Measurements from ENCODE around the gene MSRB3.

The MSRB3 gene

DNA sequence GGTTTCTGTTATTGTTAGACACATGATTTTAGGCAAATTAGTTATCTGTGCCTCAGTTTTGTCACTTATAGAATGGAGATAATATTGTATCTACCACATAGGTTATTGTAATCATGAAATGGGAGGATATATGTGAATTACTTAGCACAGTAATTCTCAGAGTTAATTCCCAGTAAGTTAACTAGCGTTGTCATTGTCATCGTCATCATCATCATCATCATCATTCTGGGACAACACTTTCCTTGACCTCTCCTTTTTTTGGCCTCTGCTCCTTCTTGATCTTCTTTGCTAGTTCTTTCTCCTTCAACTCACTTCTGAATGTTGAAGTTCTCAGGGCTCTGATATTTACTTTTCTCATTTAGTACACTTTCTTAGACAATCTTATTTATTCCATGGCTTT lies 13.8 kb downstream of the MSRB3 start:
- Histone ChIP-seq H3K4me3 (ENCODE audit: low read depth, low read length) (no peak overlapping the region), H3K27ac (no peak overlapping the region), H3K27me3 (replicated peaks) (no peaks in the 10 kb centered on the region), H3K36me3 (replicated peaks) (no peaks in the 10 kb centered on the region)
- in situ Hi-C loops (cut with HindIII; ENCODE audit: low pct_ligation_motif_present, low sequenced_read_pairs): no loop called here
- TF ChIP-seq, protein P1, sequence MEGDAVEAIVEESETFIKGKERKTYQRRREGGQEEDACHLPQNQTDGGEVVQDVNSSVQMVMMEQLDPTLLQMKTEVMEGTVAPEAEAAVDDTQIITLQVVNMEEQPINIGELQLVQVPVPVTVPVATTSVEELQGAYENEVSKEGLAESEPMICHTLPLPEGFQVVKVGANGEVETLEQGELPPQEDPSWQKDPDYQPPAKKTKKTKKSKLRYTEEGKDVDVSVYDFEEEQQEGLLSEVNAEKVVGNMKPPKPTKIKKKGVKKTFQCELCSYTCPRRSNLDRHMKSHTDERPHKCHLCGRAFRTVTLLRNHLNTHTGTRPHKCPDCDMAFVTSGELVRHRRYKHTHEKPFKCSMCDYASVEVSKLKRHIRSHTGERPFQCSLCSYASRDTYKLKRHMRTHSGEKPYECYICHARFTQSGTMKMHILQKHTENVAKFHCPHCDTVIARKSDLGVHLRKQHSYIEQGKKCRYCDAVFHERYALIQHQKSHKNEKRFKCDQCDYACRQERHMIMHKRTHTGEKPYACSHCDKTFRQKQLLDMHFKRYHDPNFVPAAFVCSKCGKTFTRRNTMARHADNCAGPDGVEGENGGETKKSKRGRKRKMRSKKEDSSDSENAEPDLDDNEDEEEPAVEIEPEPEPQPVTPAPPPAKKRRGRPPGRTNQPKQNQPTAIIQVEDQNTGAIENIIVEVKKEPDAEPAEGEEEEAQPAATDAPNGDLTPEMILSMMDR (IDR thresholded peaks at IDR 0.05; ENCODE audit: low read depth, low read length, missing control alignments): no peak
- DNase-seq: no peak

DNA sequence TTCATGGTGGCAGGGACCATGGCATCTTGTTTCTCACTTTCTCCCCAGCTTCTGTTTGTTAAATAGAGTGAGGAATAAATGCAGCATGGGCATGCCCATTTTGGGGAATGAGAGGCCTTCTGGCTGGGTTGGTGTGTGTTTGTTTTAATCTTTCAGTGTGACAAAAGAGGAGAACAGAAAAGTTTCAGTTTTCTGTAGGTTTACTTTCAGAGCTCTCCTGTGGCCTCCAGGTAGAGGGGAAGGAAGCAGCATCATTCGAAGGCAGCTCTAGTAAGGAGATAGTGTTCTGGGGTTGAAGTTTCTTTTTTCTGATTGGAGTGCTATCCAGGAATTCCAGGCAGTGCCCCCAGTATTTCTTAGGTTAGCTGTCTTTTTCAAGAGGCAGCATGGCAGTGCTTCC lies 15.3 kb downstream of the MSRB3 start:
- H3K4me3 ChIP-seq (ENCODE audit: low read depth, low read length): no peak overlapping the region
- in situ Hi-C loops (cut with HindIII; ENCODE audit: low pct_ligation_motif_present, low sequenced_read_pairs): no loop called here
- H3K27me3 ChIP-seq (replicated peaks): no peaks in the 10 kb centered on the region
- TF ChIP-seq, protein P1 (IDR thresholded peaks at IDR 0.05; ENCODE audit: low read depth, low read length, missing control alignments): no peak
- H3K27ac ChIP-seq: no peak overlapping the region
- H3K36me3 ChIP-seq (replicated peaks): no peaks in the 10 kb centered on the region
- DNase-seq: no peak

DNA sequence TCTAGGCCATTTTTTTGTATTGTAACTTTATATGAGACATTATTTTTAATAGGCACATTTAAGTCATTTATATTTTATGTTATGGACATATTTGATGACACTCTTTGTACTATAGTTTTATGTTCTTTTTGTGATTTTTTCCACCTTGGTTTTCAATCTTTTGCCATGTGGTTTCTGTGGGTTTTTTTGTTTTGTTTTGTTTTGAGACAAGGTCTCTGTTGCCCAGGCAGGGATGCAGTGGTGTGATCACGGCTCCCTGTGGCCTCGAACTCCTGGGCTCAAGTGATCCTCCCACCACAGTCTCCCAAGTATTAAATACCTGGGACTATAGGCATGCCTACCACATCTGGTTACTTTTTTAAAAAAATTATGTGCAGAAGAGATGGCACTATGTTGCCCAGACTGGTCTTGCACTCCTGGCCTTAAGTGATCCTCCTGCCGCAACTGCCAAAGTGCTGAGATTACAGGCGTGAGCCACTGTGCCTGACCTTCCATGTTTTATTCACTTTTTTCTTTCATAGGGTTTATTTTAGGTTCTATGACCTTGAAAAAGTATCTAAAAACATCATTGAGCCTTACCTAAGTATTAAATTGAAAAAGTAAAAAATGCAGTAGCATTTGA lies 16.3 kb downstream of the MSRB3 start:
- Histone ChIP-seq H3K4me3 (ENCODE audit: low read depth, low read length) (no peak overlapping the region), H3K27me3 (replicated peaks) (no peaks in the 10 kb centered on the region), H3K27ac (no peak overlapping the region), H3K36me3 (replicated peaks) (no peaks in the 10 kb centered on the region)
- in situ Hi-C loops (cut with HindIII; ENCODE audit: low pct_ligation_motif_present, low sequenced_read_pairs): no loop called here
- DNase-seq: no peak
- TF ChIP-seq, protein P1 (IDR thresholded peaks at IDR 0.05; ENCODE audit: low read depth, low read length, missing control alignments): no peak

DNA sequence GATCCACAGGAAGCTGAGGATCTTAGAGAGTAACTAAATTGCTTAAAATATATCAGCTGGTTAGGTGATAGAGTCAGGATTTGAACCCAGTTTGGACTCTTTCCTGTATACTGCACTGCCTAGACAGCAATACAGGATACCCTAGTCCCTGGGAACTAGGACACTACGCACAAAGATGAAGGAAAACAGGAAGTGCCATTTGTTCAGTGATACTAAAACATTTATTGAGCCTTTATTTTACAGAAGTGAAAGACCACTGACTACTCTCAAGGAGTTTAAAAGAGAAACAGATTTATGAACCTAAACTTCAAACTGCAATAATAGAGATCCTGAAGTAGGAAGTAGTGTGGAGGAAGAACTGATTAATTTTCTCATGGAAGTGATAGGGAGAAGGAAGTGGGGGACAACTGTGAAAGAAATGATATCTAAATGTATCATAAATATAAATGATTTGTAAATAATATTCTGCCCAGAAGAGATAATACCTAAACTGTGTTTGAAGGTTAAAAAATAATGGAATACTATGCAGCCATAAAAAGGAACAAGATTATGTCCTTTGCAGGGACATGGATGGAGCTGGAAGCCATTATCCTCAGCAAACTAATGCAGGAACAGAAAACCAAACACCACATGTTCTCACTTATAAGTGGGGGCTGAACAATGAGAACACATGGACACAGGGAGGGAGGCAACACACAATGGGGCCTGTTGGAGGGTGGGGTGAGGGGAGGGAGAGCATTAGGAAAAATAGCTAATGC lies 18.2 kb downstream of the MSRB3 start:
- no peak for DNase-seq
- Histone ChIP-seq H3K4me3 (ENCODE audit: low read depth, low read length) (no peak overlapping the region), H3K27ac (no peak overlapping the region), H3K27me3 (replicated peaks) (no peaks in the 10 kb centered on the region), H3K36me3 (replicated peaks) (no peaks in the 10 kb centered on the region)
- TF ChIP-seq, protein P1 (IDR thresholded peaks at IDR 0.05; ENCODE audit: low read depth, low read length, missing control alignments): no peak
- in situ Hi-C loops (cut with HindIII; ENCODE audit: low pct_ligation_motif_present, low sequenced_read_pairs): no loop called here

DNA sequence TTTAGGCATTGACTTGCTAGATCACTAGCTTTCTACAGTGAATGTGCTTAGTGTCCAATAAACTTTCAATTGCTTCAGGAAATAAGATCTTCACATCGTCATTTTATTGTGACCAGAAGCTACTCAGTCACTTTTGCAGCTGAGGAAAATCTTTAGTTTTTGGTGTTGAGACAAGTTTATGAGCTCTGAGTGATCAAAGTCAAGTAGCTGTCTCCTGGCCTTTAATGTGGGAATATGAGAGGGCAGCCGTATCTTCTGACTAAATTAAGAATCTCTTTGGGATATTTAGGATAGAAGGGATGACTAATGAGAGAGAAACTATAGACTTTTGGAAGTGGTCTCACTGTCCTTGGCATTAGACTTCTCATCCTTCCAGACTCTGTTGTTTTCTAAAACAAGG lies 21.6 kb downstream of the MSRB3 start:
- Histone ChIP-seq H3K27ac (no peak overlapping the region), H3K4me3 (ENCODE audit: low read depth, low read length) (no peak overlapping the region), H3K27me3 (replicated peaks) (no peaks in the 10 kb centered on the region), H3K36me3 (replicated peaks) (no peaks in the 10 kb centered on the region)
- TF ChIP-seq, protein P1 (IDR thresholded peaks at IDR 0.05; ENCODE audit: low read depth, low read length, missing control alignments): no peak
- DNase-seq: no peak
- in situ Hi-C loops (cut with HindIII; ENCODE audit: low pct_ligation_motif_present, low sequenced_read_pairs): no loop called here

All from brain microvascular endothelial cell (primary cell).